IMR-90 (cell line): ENCODE measurements around the gene KCNH6. TPM values are rescaled to one million over a fixed set of nuclear protein-coding genes. Genes with fewer than 3 reads are reported as not detected.

Experiments used
- ATAC-seq: fragments of 200-7000 bp; cut with Tn5 transposase; 2 replicates; pipeline ENCODE4 v1.9.1; 2020; ENCODE audit warnings: low read depth, mild to moderate bottlenecking, moderate library complexity
- BruUV-seq: library from RNA; stranded (reverse); fragments of 400-500 nt; replicated peaks from 2 replicates; lab custom pipeline; 2021; lab: Mats Ljungman, UMichigan
- CTCF ChIA-PET: fragments of 300-600 bp; formaldehyde crosslinking; extraction: SDS; loops from one replicate; lab custom pipeline; 2021; ENCODE audit warnings: antibody characterized with exemption; lab: Yijun Ruan, JAX
- POLR2A ChIA-PET: fragments of 300-600 bp; sonication (Branson Sonifier 250); formaldehyde crosslinking; loops from one replicate; lab custom pipeline; 2022; ENCODE audit warnings: antibody characterized with exemption; ENCODE audit not compliant: unreplicated experiment; lab: Charles Lee
- DNase-seq: peaks from one replicate; pipeline ENCODE4 v3.0.0; 2013
- H2AFZ ChIP-seq: replicated peaks from 2 replicates; pipeline ENCODE3; 2013; ENCODE audit warnings: low read length, mild to moderate bottlenecking; ENCODE audit not compliant: poor library complexity
- H2AK5ac ChIP-seq: 2 replicates; pipeline ENCODE4 v1.6.1; 2013; ENCODE audit warnings: low read depth, low read length, inconsistent platforms
- H2AK9ac ChIP-seq: replicated peaks from 2 replicates; pipeline ENCODE3; 2013; ENCODE audit warnings: mild to moderate bottlenecking, low read depth, low read length, moderate library complexity; ENCODE audit not compliant: poor library complexity
- H2BK120ac ChIP-seq: 2 replicates; pipeline ENCODE4 v1.6.1; 2013; ENCODE audit warnings: low read depth, low read length, inconsistent platforms
- H2BK15ac ChIP-seq: 3 replicates; pipeline ENCODE4 v1.6.1; 2013; ENCODE audit warnings: low read depth, low read length, inconsistent platforms
- H2BK20ac ChIP-seq: 2 replicates; pipeline ENCODE4 v1.6.1; 2013; ENCODE audit warnings: low read depth, mild to moderate bottlenecking, inconsistent platforms, low read length, moderate library complexity
- H2BK5ac ChIP-seq: 2 replicates; pipeline ENCODE4 v1.6.1; 2013; ENCODE audit warnings: mild to moderate bottlenecking, low read depth, low read length, inconsistent platforms; ENCODE audit not compliant: poor library complexity, severe bottlenecking
- H3K14ac ChIP-seq: replicated peaks from 2 replicates; pipeline ENCODE4 v1.6.1; 2013; ENCODE audit warnings: low read depth, low read length, inconsistent platforms
- H3K18ac ChIP-seq: 2 replicates; pipeline ENCODE4 v1.6.1; 2013; ENCODE audit warnings: low read depth, low read length, control low read depth
- H3K23ac ChIP-seq: 2 replicates; pipeline ENCODE4 v1.6.1; 2013; ENCODE audit warnings: low read depth, low read length, inconsistent platforms
- H3K27ac ChIP-seq: 2 replicates; pipeline ENCODE4 v1.5.1; 2013; ENCODE audit warnings: mild to moderate bottlenecking, control low read depth, low read length; ENCODE audit not compliant: insufficient read depth
- H3K27me3 ChIP-seq: 2 replicates; pipeline ENCODE4 v1.6.1; 2013; ENCODE audit warnings: low read length; ENCODE audit not compliant: control insufficient read depth, insufficient read depth
- H3K36me3 ChIP-seq: 2 replicates; pipeline ENCODE4 v1.6.1; 2013; ENCODE audit warnings: low read length, mixed read lengths; ENCODE audit not compliant: control insufficient read depth, insufficient read depth
- H3K4ac ChIP-seq: 2 replicates; pipeline ENCODE4 v1.6.1; 2013; ENCODE audit warnings: low read depth, low read length, inconsistent platforms
- H3K4me1 ChIP-seq: 2 replicates; pipeline ENCODE4 v1.6.1; 2013; ENCODE audit warnings: low read length, mixed read lengths; ENCODE audit not compliant: control insufficient read depth, insufficient read depth
- H3K4me2 ChIP-seq: 2 replicates; pipeline ENCODE4 v1.6.1; 2013; ENCODE audit warnings: low read depth, mild to moderate bottlenecking, control low read depth, low read length, moderate library complexity
- H3K4me3 ChIP-seq: 2 replicates; pipeline ENCODE4 v1.5.1; 2013; ENCODE audit warnings: low read depth, mild to moderate bottlenecking, control low read depth, low read length, moderate library complexity; ENCODE audit not compliant: insufficient read depth
- H3K56ac ChIP-seq: 2 replicates; pipeline ENCODE4 v1.6.1; 2013; ENCODE audit warnings: low read length, inconsistent platforms; ENCODE audit not compliant: insufficient read depth; ENCODE audit errors: extremely low read depth
- H3K79me1 ChIP-seq, 2 experiments: 2 replicates each; pipeline ENCODE4 v1.6.1; 2013; ENCODE audit warnings: low read length in 2 of 2, inconsistent platforms in 1 of 2, low read depth in 1 of 2
- H3K9ac ChIP-seq: 2 replicates; pipeline ENCODE4 v1.6.1; 2013; ENCODE audit warnings: low read depth, low read length, control low read depth
- H3K9me1 ChIP-seq: 2 replicates; pipeline ENCODE4 v1.6.1; 2013; ENCODE audit warnings: low read length, inconsistent platforms; ENCODE audit not compliant: insufficient read depth
- H3K9me3 ChIP-seq: 2 replicates; pipeline ENCODE4 v1.6.1; 2013; ENCODE audit warnings: low read length; ENCODE audit not compliant: control insufficient read depth, insufficient read depth
- H4K20me1 ChIP-seq: 2 replicates; pipeline ENCODE4 v1.6.1; 2013; ENCODE audit warnings: low read length, inconsistent platforms; ENCODE audit not compliant: insufficient read depth
- H4K5ac ChIP-seq: 2 replicates; pipeline ENCODE4 v1.6.1; 2013; ENCODE audit warnings: mild to moderate bottlenecking, low read depth, low read length, control low read depth
- H4K8ac ChIP-seq, 2 experiments: 2 replicates each; pipeline ENCODE4 v1.6.1; 2013; ENCODE audit warnings: low read depth in 2 of 2, low read length in 2 of 2, control low read depth in 1 of 2, inconsistent platforms in 1 of 2
- H4K91ac ChIP-seq: 2 replicates; pipeline ENCODE4 v1.6.1; 2013; ENCODE audit warnings: low read depth, low read length, inconsistent platforms; ENCODE audit not compliant: insufficient read depth
- BHLHE40 ChIP-seq: fragments of 150-350 bp; IDR thresholded peaks from 2 replicates; pipeline ENCODE4 v1.6.1; 2016; ENCODE audit warnings: mild to moderate bottlenecking, low read depth, low read length
- CEBPB ChIP-seq: IDR thresholded peaks from 2 replicates; pipeline ENCODE4 v1.6.1; 2012; ENCODE audit warnings: low read depth, low read length, improper control_type of control experiment
- CHD1 ChIP-seq: IDR thresholded peaks from 2 replicates; pipeline ENCODE4 v1.6.1; 2012; ENCODE audit warnings: low read depth, low read length, improper control_type of control experiment
- CTCF ChIP-seq: conservative IDR thresholded peaks from 2 replicates; pipeline ENCODE4 v1.5.1; 2012; ENCODE audit warnings: mild to moderate bottlenecking, low read depth, low read length, improper control_type of control experiment
- ELK1 ChIP-seq: fragments of 150-350 bp; IDR thresholded peaks from 2 replicates; pipeline ENCODE4 v1.6.1; 2016; ENCODE audit warnings: low read depth, mild to moderate bottlenecking, low read length, moderate library complexity, borderline replicate concordance
- FOS ChIP-seq: fragments of 150-350 bp; IDR thresholded peaks from 2 replicates; pipeline ENCODE4 v1.6.1; 2016; ENCODE audit warnings: low read depth, low read length
- MAFK ChIP-seq: IDR thresholded peaks from 2 replicates; pipeline ENCODE4 v1.6.1; 2012; ENCODE audit warnings: low read depth, low read length, improper control_type of control experiment
- MAZ ChIP-seq: IDR thresholded peaks from 2 replicates; pipeline ENCODE4 v1.6.1; 2012; ENCODE audit warnings: low read depth, mild to moderate bottlenecking, low read length, improper control_type of control experiment, moderate library complexity, borderline replicate concordance
- MXI1 ChIP-seq: IDR thresholded peaks from 2 replicates; pipeline ENCODE4 v1.6.1; 2012; ENCODE audit warnings: low read depth, mild to moderate bottlenecking, low read length, moderate library complexity, borderline replicate concordance
- NFE2L2 ChIP-seq: fragments of 150-350 bp; IDR thresholded peaks from 2 replicates; pipeline ENCODE4 v1.6.1; 2016; ENCODE audit warnings: low read depth, mild to moderate bottlenecking, low read length
- POLR2A ChIP-seq: IDR thresholded peaks from 2 replicates; pipeline ENCODE4 v1.6.1; 2012; ENCODE audit warnings: mild to moderate bottlenecking, low read depth, low read length
- RAD21 ChIP-seq: IDR thresholded peaks from 2 replicates; pipeline ENCODE4 v1.6.1; 2012; ENCODE audit warnings: low read length, improper control_type of control experiment
- RCOR1 ChIP-seq: IDR thresholded peaks from 2 replicates; pipeline ENCODE4 v1.6.1; 2012; ENCODE audit warnings: mild to moderate bottlenecking, low read length, improper control_type of control experiment; ENCODE audit not compliant: insufficient replicate concordance
- RFX5 ChIP-seq: IDR thresholded peaks from 2 replicates; pipeline ENCODE4 v1.8.0; 2012; ENCODE audit warnings: low read depth, mild to moderate bottlenecking, low read length, moderate library complexity
- SMC3 ChIP-seq: fragments of 150-350 bp; IDR thresholded peaks from 2 replicates; pipeline ENCODE4 v1.6.1; 2016; ENCODE audit warnings: low read depth, mild to moderate bottlenecking, antibody characterized with exemption, low read length, moderate library complexity
- WGBS, 2 experiments: methylation state at CpG; one replicate each; pipeline versions ENCODE4 v1.1.5 to v1.1.7; 2013; ENCODE audit warnings: missing lambda C conversion rate in 2 of 2; ENCODE audit not compliant: insufficient read length in 1 of 2; ENCODE audit errors: extremely low coverage in 2 of 2; 5-methylcytosine and 5-hydroxymethylcytosine counted together
- dilution Hi-C: fragments of 300-500 bp; cut with HindIII; formaldehyde crosslinking; loops from one replicate; pipeline ENCODE4 v1.14.3; 2018; ENCODE audit warnings: low sequenced_read_pairs; ENCODE audit not compliant: unreplicated experiment
- in situ Hi-C: fragments of 300-500 bp; cut with MboI; formaldehyde crosslinking; loops from 3 replicates; pipeline ENCODE4 v1.14.3; 2019; ENCODE audit warnings: low sequenced_read_pairs, inconsistent platforms, mixed read lengths
- intact Hi-C: fragments of 100-400 bp; cut with micrococcal nuclease; formaldehyde crosslinking; loops from 2 replicates; pipeline ENCODE4 v1.10.0; 2022
- polyA plus RNA-seq, 3 experiments: library from polyadenylated mRNA; depleted of rRNA; stranded (reverse); fragments of >200 nt; gene quantifications; 2 replicates each; pipeline ENCODE4 v1.2.3, GENCODE V29; 2012; ENCODE audit warnings: low replicate concordance in 1 of 3
- total RNA-seq: library from RNA; depleted of rRNA; stranded (reverse); fragments of >200 nt; gene quantifications from 2 replicates; pipeline ENCODE4 v1.2.3, GENCODE V29; 2012
- TF ChIP-seq, protein P1 (sequence below): fragments of 150-350 bp; IDR thresholded peaks from 2 replicates; pipeline ENCODE4 v1.6.1; 2017; ENCODE audit warnings: mild to moderate bottlenecking, antibody characterized with exemption, low read length, low read depth

KCNH6 gene
- total and polyA plus RNA-seq, 2 of the 4 experiments (the other 2 are of a cell fraction) = 0.17 to 0.18 TPM

- no peaks in the 10 kb centered on the region for H4K20me1 ChIP-seq
- H3K56ac ChIP-seq = no peak overlapping the region
- no peak overlapping the region for H3K4me3 ChIP-seq
- H3K14ac ChIP-seq = no peak overlapping the region
- in situ Hi-C loops (no loop called here), dilution Hi-C loops (no loop called here), intact Hi-C loops (no loop called here)
- no peak overlapping the region for H4K91ac ChIP-seq
- 100% methylated on average over 1 of the region's 1 CpG; no CpG with 5 or more reads in 1 of the 2 experiments for WGBS, 2 experiments
- H4K5ac ChIP-seq = no peak overlapping the region
- no peak overlapping the region for H3K4ac ChIP-seq
- H3K36me3 ChIP-seq = peaks cover 56% of the 10 kb centered on the region
- no peaks in the 10 kb centered on the region for H3K27me3 ChIP-seq
- H3K23ac ChIP-seq = no peak overlapping the region
- CTCF ChIA-PET = interaction anchor here (1.1 kb wide), 1 partner anchor 10 kb away, joined by 6 read pairs; no protein-coding TSS in a partner anchor
- no peak for ATAC-seq
- H3K9me1 ChIP-seq = 0 out of 2 replicates have a peak, but pooled peaks cover 3% of the 10 kb centered on the region
- H3K27ac ChIP-seq = no peak overlapping the region
- BruUV-seq = no TSS peak
- no peak overlapping the region for H3K4me2 ChIP-seq
- DNase-seq = no peak
- H2AFZ ChIP-seq = no peak overlapping the region
- POLR2A ChIA-PET = no interaction called here
- H3K9ac ChIP-seq = no peak overlapping the region
- no peak overlapping the region for H2BK15ac ChIP-seq
- no peak overlapping the region for H2AK9ac ChIP-seq
- no peak overlapping the region for H3K18ac ChIP-seq
- no peak overlapping the region for H2AK5ac ChIP-seq
- TF ChIP-seq RAD21 (no peak), ELK1 (no peak), MXI1 (no peak), CEBPB (no peak), SMC3 (no peak), BHLHE40 (no peak), CTCF (no peak), POLR2A (no peak), FOS (no peak), MAFK (no peak), NFE2L2 (no peak), CHD1 (no peak), MAZ (no peak), RFX5 (no peak), RCOR1 (no peak)
- TF ChIP-seq, protein P1, sequence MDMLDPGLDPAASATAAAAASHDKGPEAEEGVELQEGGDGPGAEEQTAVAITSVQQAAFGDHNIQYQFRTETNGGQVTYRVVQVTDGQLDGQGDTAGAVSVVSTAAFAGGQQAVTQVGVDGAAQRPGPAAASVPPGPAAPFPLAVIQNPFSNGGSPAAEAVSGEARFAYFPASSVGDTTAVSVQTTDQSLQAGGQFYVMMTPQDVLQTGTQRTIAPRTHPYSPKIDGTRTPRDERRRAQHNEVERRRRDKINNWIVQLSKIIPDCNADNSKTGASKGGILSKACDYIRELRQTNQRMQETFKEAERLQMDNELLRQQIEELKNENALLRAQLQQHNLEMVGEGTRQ = no peak
- no peak overlapping the region for H2BK20ac ChIP-seq
- H4K8ac ChIP-seq = no peak overlapping the region
- H3K9me3 ChIP-seq = no peaks in the 10 kb centered on the region
- no peak overlapping the region for H2BK5ac ChIP-seq
- H3K4me1 ChIP-seq = no peaks in the 10 kb centered on the region
- H2BK120ac ChIP-seq = no peak overlapping the region
- H3K79me1 ChIP-seq = peaks cover 19 to 44% of the 10 kb centered on the region in 2 experiments; a peak in 3 of 4 replicates
Observed at GRCh38 chr17:63589646-63590045, 66.5 kb downstream of the KCNH6 start.
